CD4-positive, alpha-beta T cell treated with Interleukin-4 for 4 hours (primary cell): ENCODE measurements around the gene MLEC.

Source experiments
- DNase-seq: peaks from one replicate; pipeline ENCODE4 v3.0.0-alpha.2; 2020

The MLEC gene

GRCh38 chr12:120686690-120687577 is at the start of gene MLEC:
Gene MLEC, plus strand, starts transcription at chr12:120687149. Its CDS starts 148 bp downstream, at chr12:120687297.
- peak; percentile 99 for DNase-seq

DNA sequence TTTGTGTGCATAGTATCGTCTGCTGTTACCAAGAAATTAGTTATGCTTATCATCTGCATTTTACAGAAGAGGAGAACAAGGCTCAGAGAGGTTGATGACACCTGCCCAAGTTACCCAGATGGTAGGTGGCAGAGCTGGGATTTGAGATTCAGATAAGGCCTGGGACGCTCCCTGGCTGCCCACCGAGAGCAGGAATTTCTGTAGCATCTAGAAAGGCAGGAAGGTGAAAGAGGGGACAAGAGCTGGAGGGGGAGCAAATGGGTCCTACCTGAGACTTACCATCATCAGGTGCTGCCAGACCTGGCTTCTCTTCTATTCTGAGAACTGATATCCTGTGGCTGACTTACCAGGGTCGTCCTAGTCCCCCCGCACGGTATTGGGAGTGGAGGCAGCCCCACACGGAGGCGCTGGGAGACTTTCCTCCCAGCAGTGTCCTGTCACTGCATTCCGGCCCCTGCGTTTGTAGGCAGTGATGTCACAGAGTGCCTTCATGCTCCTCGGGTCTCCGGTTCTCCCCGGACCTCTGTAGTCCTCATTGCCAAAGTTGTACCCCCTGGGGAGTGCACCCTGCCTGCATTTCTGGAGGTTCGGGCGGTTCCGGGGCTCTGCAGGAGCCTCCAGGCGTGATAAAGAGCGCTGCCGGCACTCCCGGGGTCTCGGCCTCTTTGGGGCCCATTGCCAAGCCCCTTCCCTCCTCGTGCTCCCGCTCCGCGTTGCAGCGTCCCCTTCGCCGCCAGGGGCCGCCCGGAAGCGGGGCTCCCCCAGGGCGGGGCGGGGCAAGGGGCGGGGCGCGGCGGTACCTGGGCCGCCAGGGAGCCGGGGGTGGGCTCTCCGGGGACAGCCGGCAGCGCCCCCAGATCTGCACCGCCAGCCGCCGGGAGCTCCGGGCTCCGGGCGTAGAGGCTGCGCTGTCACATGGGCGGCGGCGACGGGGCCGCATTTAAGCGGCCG is 46.9 kb upstream of the MLEC start, which contains the start of gene CABP1:
Gene CABP1 (plus strand): TSS at position 856 of the 951 bp plus-strand sequence. CDS start 60 bp downstream, at position 916.
- peak; percentile 46 for DNase-seq

DNA sequence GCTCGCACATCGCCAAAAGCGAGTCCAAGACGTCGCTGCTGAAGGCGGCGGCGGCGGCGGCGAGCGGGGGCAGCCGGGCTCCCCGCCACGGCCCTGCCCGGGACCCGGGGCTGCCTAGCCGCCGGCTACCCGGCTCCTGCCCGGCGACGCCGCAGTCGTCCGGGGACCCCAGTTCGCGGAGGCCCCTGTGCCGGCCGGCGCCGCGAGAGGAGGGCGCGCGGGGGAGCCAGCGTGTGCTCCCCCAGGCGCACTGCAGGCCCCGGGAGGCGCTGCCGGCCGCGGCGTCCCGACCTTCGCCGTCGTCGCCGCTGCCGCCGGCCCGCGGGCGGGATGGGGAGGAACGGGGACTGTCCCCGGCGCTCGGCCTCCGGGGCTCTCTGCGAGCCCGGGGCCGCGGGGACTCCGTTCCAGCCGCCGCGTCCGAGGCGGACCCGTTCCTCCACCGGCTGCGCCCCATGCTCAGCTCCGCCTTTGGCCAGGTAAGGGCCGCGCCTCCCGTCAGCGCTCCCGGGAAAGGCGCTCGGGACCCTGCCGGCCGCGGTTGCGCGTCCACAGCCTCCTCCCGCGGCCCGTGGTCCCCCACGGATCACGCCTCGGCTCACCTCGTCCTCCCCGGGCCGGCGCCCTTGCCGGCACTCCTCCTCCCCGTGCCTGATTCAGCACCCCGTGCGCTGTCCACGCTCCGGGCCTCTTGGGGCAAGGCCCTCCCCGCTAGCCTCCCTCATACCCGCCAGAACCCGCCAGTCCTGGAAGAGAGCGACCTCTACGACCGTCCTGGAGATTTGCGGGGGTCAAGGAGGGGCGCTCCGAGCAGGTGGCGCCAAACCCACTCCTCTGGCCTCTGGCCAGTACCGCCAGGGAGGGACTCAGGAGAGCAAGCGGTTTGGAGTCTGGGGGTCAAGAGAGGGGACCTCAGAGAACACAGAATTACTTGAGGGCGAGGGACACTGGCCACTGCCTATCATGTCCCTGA is 45.8 kb upstream of the MLEC start:
- peak; percentile 23 for DNase-seq

GRCh38 chr12:120642121-120642520 is 44.8 kb upstream of the MLEC start:
- DNase-seq: no peak

- DNase-seq: no peak
Measured at GRCh38 chr12:120642826-120643225, 44.1 kb upstream of the MLEC start.

GRCh38 chr12:120643574-120643973 is 43.4 kb upstream of the MLEC start:
- DNase-seq: no peak

DNA sequence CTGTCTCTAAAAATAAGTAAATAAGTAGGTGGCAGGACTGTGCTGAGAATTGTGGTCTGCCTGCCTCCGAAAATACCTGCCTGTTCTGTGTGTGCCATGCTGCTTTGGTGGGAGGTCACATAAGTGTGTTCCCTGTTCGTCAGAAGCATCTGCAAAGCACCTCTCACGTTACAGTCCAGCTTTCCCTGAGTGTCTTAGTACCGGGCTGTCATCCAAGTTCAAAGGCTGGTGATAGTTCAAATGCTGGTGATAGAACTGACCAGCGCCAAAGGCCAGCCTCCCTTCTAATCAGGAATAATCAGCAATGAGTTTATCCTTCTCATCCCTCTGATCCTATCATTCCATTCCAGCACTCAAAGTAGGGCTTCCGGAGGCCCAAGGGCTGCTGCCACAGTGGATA is 40.9 kb upstream of the MLEC start:
- DNase-seq: no peak

- no peak for DNase-seq
Measured at GRCh38 chr12:120647375-120647755, 39.6 kb upstream of the MLEC start.

GRCh38 chr12:120649442-120650232 is 37.3 kb upstream of the MLEC start:
- DNase-seq: no peak

DNA sequence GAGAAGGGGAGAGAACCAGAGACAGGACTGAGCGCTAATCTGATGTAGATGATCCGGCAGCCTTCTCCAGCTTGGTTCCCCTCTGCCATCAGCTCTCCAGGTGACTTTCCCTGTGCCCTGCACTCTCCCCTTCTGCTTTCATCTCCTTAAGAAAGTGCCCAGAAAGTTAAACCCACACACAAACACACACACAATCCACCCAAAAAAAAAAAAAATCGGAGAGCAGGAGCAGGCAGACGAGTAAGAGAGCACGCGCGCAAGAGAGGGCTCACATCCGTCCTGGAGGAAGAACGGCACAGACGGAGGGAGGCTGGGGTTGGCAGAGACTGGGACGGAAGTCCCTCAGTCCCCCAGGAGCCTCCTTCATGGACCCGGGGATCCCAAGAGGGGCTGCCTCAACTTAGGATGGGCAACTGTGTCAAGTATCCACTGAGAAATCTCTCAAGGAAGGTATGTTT is 36.7 kb upstream of the MLEC start:
- DNase-seq: no peak

DNA sequence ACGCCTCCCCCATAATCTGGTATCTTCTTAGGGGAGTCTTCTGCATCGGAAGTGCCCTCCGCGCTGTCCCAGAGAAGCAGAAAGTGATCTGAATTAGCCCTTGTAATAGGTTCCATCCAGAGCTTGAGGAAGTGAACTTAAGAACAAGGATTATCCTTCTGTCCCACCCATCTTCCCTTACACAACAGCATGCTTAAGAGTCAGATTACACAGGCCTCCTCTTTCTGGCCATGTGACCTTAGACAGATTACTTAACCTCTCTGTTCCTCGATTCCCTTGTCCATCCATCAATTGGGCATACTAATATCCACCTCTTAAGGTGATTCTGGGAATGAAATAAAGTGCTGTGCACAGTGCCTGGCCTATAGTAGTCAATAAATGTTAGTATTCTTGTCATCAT is 35.1 kb upstream of the MLEC start:
- DNase-seq: no peak

GRCh38 chr12:120652656-120653435 is 34.1 kb upstream of the MLEC start:
- DNase-seq: no peak

GRCh38 chr12:120653611-120654010 is 33.3 kb upstream of the MLEC start:
- no peak for DNase-seq

DNA sequence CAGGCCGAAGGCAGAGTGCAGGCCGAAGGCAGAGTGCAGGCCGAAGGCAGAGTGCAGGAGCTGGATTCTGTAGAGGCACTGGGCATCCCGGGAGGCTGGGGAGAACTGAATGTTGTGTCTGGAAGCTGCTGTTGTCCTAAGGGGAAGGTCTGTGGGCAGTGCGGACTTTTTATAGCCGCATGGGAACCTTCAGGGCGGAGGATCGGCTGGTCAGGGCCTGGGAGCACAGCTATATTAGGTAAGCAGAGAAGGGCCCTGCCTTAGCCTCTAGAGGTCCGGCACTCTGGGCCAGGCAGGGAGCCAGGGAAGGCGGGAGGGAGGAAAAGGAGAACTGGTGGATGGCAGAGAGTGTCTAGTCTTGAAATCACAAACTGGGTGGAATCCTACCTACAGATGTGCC is 32.3 kb upstream of the MLEC start:
- no peak for DNase-seq

DNA sequence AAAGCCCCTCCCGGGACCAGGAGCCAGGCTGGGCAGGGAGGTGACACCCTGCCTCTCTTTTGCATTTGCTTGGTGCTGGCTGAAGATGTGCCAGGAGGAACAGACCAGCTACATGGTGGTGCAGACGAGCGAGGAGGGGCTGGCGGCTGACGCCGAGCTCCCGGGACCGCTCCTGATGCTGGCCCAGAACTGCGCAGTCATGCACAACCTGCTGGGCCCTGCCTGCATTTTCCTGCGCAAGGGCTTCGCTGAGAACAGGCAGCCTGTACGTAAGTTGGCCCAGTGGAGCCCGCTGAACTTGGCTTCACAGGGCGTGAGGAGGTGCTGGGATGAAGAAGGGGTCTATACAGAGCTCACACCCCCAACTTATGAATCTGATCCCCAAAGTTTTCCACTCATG is 30.9 kb upstream of the MLEC start:
- DNase-seq: no peak

DNA sequence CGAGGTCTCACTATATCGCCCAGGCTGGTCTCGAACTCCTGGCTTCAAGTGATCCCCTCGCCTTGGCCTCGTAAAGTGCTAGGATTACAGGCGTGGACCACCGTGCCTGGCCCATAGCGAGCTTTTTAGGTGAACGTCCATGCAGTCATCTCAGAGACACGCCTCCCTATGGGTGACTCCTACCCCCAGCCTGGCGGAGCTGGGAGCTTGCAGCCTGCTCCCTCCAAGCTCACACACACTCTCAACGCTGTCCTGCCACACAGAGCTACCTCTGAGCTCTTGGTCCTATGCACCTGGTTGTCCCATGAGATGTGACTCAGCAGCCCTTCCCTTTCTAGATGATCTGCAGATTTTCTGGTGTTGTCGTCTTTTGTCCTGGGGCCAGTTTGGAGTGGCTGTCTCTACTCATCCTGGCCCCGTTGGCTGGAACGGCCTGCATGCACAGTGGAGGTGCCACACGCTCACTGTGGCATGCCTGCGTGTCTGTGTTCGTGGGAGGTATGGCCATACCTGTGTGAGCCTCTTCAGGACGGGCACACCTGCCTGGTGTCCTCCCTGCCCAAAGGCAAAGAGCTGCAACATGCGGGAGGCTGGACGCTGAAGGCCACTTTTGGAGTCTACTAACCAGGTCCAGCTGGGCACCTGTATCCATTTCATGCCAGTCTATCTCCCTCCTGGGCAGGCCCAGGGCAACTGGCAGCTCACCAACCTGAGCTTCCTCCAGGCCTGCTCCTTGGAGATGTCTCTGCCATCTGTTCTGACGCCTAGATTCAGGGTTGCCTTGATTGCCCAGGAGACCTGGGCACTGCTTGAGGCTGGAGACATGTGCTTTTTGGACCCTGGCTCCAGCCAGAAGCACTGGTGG is 28.4 kb upstream of the MLEC start:
- DNase-seq: no peak

- no peak for DNase-seq
Measured at GRCh38 chr12:120659151-120659525, 27.8 kb upstream of the MLEC start.

- no peak for DNase-seq
Measured at GRCh38 chr12:120661432-120661831, 25.5 kb upstream of the MLEC start.

DNA sequence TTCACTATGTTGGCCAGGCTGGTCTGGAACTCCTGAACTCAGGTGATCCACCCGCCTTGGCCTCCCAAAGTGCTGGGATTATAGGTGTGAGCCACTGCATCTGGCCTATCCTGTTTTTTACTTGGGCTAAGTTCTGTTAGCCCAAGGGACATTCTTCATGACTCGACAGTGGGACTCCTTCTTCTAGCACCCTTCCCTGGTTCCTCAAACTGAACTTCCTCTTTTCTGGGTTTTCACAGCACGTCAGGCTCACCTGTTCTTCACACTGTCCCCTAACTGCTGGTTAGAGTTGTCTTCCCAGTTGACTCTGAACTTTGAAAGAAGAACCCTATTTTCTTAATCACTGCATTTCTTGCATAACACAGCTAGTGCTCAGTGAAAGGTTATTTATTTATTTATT is 24.1 kb upstream of the MLEC start:
- no peak for DNase-seq

GRCh38 chr12:120663741-120664140 is 23.2 kb upstream of the MLEC start:
- DNase-seq: no peak
